GM12801 (cell line): Measurements from ENCODE around the gene GTPBP1.

ENCODE experiments used
- TF ChIP-seq, protein P1 (sequence below): IDR thresholded peaks from one replicate; pipeline ENCODE4 v1.5.1; 2011; ENCODE audit warnings: control low read depth; ENCODE audit not compliant: insufficient read length; ENCODE audit errors: extremely low read depth

The GTPBP1 gene

DNA sequence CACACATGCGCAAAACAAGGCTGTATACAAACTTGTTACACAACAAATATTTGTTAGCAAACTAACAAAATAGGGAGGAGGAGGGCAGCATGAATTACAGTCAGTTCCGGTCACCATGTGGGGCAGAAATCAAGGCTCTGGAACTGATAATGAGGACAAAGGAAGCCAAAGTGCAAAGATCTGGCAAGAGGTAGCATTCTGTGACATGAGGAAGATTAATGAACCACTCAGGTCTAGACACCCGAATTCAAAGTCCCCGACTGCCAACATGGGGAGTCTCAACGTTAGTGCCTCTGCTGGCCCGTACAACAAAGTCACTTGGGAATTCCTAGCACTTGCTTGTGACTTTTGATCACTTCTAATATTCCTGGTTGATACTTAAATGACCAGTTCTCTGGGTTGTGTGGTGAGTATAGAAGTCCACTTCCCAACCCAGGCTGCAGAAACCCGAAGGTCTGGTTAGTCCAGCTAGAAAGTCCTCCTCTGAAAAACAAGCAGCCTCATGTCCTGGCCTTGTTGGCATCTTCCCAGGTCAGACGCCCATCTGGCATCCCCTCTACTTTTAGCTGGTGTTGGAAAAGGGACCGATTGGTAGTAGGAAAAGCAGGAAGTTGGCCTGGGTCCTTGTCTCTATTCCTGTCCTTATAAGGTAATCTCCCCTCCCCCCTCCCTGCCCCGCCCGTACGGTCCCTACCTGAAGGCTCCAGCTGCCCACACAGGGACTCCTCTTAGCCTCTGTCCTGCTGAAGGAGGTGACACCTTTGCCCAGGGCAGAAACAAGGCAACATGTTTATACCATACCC lies 48.4 kb downstream of the GTPBP1 start:
- TF ChIP-seq, protein P1, sequence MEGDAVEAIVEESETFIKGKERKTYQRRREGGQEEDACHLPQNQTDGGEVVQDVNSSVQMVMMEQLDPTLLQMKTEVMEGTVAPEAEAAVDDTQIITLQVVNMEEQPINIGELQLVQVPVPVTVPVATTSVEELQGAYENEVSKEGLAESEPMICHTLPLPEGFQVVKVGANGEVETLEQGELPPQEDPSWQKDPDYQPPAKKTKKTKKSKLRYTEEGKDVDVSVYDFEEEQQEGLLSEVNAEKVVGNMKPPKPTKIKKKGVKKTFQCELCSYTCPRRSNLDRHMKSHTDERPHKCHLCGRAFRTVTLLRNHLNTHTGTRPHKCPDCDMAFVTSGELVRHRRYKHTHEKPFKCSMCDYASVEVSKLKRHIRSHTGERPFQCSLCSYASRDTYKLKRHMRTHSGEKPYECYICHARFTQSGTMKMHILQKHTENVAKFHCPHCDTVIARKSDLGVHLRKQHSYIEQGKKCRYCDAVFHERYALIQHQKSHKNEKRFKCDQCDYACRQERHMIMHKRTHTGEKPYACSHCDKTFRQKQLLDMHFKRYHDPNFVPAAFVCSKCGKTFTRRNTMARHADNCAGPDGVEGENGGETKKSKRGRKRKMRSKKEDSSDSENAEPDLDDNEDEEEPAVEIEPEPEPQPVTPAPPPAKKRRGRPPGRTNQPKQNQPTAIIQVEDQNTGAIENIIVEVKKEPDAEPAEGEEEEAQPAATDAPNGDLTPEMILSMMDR = no peak

DNA sequence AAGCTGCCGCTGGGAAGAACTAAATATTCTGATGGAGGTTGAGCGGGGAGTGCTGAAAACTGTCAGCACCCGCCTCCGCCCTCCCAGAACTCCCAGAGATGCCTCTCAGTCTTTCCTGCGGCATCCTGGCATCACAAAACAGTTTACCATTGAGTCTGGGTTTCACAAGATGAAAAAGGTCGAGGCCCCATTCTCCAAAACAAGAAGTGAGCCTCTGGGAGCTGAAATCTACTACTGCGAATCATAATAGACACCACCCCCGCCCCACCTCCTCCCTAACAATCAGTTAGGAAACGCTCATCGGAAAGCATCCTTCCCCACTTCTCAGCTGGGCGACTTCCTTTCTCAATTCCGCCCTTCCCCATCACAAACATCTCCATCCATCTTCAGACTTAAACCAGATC lies 49.0 kb downstream of the GTPBP1 start:
- TF ChIP-seq, protein P1 = no peak

DNA sequence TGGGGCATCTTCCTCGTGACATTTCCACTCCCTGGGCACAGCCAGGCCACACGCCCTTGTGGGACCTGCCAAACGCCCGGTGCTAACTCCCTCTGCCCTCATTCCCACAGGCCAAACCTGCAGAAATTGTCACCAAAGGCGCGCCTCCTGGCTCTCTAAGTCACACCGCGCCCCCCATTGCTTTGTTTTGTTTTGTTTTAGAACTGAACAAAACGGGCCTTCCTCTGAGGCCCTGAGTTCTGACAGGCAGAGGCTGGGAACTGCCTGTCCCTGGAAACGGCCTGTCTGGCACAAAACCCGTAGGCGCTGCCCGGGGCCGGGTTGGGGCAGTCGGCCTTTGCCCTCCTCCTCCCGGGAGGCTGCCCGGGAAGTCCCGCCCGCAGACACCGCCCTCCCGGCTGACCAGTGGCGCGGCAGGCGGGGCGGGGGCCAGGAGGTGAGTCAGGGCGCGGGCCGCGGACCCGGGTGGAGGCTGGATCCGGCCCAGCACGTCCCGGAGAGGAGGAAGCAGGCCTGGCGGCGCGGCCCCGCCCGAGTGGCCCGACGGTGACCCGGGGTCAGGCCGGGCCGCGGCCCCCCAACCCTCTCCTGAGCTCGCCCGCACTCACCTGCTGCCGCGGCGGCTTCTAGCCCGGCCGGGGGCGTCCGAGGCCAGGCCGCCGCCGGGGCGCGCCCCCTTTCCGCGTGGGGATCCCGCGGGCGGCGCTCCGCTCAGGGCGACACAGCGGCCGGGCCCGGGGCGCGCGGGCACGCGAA lies 49.6 kb downstream of the GTPBP1 start:
- TF ChIP-seq, protein P1 = no peak

DNA sequence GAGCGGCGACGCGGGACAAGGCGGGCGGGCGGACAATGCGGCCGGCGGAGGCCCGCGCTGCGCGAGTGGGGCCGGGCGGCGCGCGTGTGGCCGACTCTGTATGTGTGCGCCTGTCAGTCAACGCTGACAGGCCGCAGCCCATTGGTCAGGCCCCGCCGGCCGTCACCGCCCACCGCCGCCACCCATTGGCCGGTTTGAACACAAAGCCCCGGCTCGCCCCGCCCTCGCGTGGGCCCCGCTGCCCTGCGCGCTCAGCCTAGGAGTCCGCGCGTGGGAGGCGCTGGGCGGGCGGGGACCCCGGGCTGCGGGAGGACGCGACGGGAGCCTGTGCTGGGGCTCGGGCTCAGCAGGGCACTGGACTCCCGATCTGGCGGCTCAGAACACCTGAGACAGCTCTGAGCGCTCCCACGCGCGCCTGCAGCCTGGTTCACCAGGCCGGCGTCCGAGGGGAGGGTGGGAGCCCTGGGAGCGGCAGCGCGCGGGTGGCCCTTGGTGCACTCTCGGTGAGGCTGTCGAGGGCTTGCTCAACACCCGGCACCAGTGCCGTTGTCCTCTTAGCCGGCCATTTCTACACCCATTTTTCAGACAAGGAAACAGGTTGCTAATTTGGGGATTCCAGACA lies 50.3 kb downstream of the GTPBP1 start, which contains the start of gene SUN2:
Gene SUN2, minus strand, starts transcription at position 88 of the 622 bp plus-strand sequence. CDS start 3,370 bp downstream, outside the sequence.
- TF ChIP-seq, protein P1 = no peak

DNA sequence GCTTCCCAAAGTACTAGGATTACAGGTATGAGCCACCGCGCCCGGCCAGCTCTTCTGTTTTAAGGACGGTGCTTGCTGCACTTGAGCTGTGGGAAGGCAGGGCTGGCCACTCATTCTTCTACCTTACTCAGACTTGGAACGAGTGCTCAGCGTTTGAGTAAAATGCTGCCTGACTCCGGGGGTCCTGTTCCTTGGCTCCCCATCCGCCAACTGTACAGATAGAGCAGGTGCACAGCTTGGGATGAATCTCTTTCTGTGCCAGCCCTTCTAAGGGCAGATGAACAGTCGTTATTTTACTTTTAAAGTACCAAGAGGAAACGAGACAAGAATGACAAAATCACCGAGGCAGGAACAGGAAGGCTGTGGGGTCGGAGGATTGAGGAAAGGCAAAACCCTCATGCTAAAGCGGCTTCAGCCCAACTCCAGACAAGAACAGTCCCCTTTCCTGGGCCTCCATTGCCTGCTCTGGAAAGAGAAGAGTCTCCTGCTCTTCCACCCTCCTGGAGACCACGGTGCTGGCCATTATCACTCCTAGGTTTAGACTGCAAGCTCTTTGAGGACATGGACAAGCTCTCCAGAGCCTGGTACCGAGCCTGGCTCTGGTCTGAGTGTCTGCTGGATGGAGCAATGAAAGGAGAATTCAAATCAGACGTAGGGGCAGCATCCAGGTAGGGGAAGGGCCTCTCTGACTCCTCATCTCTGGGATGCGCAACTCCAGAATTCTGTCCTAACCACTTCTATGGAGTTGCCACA lies 51.1 kb downstream of the GTPBP1 start:
- TF ChIP-seq, protein P1 = no peak

DNA sequence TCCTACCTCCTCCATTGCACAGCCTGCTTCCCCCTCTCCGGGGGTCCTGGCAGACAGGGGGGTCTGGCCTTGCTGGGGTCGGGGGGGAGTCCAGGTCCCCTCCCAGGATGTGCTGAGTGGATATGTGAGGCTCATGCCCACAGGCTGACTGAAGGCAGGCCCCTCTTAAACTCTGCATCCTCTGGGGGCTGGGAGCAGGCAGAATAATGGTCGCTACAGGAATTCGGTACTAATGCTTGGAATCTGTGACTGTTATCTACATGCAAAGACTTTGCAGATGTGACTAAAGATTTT lies 51.7 kb downstream of the GTPBP1 start:
- TF ChIP-seq, protein P1 = no peak

DNA sequence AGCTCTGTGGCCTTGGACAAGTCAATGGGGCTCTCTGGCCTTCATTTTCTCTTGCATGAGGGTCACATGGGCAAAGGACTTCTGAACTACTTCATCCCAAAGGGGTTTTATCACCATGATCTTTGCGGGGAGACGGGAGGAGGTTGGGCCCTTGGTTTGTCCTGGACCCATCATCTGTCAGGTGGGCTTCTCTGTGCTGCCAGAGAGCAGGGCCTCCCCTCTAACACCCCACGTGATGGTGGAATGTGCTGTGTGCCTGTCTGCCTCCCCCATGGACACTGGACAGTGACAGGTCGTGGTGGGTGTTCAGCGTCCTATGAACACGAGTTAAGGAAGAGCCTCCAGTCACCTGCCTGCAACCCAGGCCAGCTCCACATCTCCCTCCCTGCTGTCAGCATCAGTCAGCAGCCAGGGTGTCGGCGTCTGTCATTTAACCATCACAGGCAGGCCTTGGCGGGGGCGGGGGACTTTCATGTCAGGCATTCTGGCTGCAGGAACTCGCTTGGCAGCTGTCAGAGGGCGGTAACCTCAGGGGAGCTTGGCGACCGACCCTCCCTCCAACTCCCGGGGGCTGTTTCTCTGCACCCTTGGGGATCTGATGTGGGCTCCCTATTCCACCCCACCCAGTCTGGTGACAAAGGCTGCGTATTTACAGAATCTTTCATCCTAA lies 52.7 kb downstream of the GTPBP1 start:
- TF ChIP-seq, protein P1 = no peak
